ENCODE results near the gene CSH1.
"Not testable (repeated sequence)": the region's sequence is repeated elsewhere in the genome, so short reads cannot be mapped to it uniquely, and the experiment has no call there.

DNA sequence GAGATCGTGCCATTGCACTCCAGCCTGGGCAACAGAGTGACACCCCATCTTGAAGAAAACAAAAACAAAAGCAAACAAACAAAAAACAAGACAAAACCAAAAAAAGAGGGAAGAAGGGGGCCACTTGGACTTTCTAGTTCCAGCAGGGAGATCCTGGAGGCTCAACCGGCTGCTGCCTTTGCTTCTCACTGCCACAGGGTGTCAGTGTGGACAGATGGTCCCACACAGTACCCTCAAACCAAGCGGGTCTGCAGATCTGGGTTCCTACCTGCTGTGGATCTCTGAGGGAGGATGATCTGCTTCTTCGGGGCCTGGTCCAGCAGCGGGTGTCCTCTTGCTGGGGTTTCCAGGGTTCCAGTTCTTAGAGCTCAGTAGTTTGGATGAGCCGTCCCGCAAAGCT lies 29.7 kb downstream of the CSH1 start:
- TF ChIP-seq, protein P1, sequence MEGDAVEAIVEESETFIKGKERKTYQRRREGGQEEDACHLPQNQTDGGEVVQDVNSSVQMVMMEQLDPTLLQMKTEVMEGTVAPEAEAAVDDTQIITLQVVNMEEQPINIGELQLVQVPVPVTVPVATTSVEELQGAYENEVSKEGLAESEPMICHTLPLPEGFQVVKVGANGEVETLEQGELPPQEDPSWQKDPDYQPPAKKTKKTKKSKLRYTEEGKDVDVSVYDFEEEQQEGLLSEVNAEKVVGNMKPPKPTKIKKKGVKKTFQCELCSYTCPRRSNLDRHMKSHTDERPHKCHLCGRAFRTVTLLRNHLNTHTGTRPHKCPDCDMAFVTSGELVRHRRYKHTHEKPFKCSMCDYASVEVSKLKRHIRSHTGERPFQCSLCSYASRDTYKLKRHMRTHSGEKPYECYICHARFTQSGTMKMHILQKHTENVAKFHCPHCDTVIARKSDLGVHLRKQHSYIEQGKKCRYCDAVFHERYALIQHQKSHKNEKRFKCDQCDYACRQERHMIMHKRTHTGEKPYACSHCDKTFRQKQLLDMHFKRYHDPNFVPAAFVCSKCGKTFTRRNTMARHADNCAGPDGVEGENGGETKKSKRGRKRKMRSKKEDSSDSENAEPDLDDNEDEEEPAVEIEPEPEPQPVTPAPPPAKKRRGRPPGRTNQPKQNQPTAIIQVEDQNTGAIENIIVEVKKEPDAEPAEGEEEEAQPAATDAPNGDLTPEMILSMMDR (IDR thresholded peaks at IDR 0.05): not testable (repeated sequence)
- not testable (repeated sequence) for TF ChIP-seq POLR2A (IDR thresholded peaks at IDR 0.05)
